OCI-LY7 (cell line): Measurements from ENCODE around the gene KLF16. TPM values are rescaled to one million over a fixed set of nuclear protein-coding genes. Genes with fewer than 3 reads are reported as not detected.

Experiments
- BruUV-seq: library from RNA; stranded (reverse); fragments of 400-500 nt; replicated peaks from 2 replicates; lab custom pipeline; 2021; lab: Mats Ljungman, UMichigan
- CTCF ChIA-PET: fragments of 300-600 bp; sonication (Branson Sonifier 250); formaldehyde crosslinking; loops from one replicate; lab custom pipeline; 2022; ENCODE audit warnings: antibody characterized with exemption; ENCODE audit not compliant: unreplicated experiment; lab: Charles Lee
- POLR2A ChIA-PET: fragments of 300-600 bp; sonication (Branson Sonifier 250); formaldehyde crosslinking; loops from one replicate; lab custom pipeline; 2022; ENCODE audit warnings: antibody characterized with exemption; lab: Charles Lee
- DNase-seq: peaks from one replicate; pipeline ENCODE4 v3.0.0-alpha.2; 2015; ENCODE audit warnings: low spot score
- H2AFZ ChIP-seq: fragments of 200-600 bp; sonication (generic), shearing (Covaris generic); 2 replicates; pipeline ENCODE4 v1.6.1; 2014; ENCODE audit warnings: mild to moderate bottlenecking, antibody characterized with exemption, low read length, moderate library complexity
- H3K27ac ChIP-seq: fragments of 200-600 bp; sonication (generic); 2 replicates; pipeline ENCODE4 v1.5.1; 2014; ENCODE audit warnings: mixed run types, low read depth, mild to moderate bottlenecking, moderate library complexity, low read length, inconsistent platforms; ENCODE audit not compliant: poor library complexity, severe bottlenecking
- H3K36me3 ChIP-seq: fragments of 200-600 bp; sonication (generic); 2 replicates; pipeline ENCODE4 v1.6.1; 2014; ENCODE audit warnings: mild to moderate bottlenecking, antibody characterized with exemption, low read length, moderate library complexity, mixed read lengths; ENCODE audit not compliant: insufficient read depth
- H3K4me1 ChIP-seq: fragments of 200-600 bp; sonication (generic); 2 replicates; pipeline ENCODE4 v1.5.1; 2014; ENCODE audit warnings: mild to moderate bottlenecking, low read length; ENCODE audit not compliant: insufficient read depth, poor library complexity, severe bottlenecking
- H3K4me2 ChIP-seq: fragments of 200-600 bp; sonication (generic); 2 replicates; pipeline ENCODE4 v1.6.1; 2014; ENCODE audit warnings: mild to moderate bottlenecking, low read length
- H3K4me3 ChIP-seq: fragments of 200-600 bp; sonication (generic); 2 replicates; pipeline ENCODE4 v1.5.1; 2014; ENCODE audit warnings: mild to moderate bottlenecking, low read depth, low read length; ENCODE audit not compliant: poor library complexity, severe bottlenecking
- H3K79me2 ChIP-seq: fragments of 200-600 bp; sonication (generic); 2 replicates; pipeline ENCODE4 v1.6.1; 2016; ENCODE audit warnings: low read depth, mild to moderate bottlenecking, low read length, moderate library complexity, mixed read lengths; ENCODE audit not compliant: insufficient read depth
- H3K9me2 ChIP-seq: fragments of 200-600 bp; sonication (generic); 2 replicates; pipeline ENCODE4 v1.6.1; 2016; ENCODE audit warnings: mild to moderate bottlenecking, low read length, mixed read lengths; ENCODE audit not compliant: insufficient read depth
- H3K9me3 ChIP-seq: fragments of 200-600 bp; sonication (generic); 2 replicates; pipeline ENCODE4 v1.6.1; 2014; ENCODE audit warnings: mild to moderate bottlenecking, mixed run types, low read length, mixed read lengths
- H4K20me1 ChIP-seq: fragments of 200-600 bp; sonication (generic); 2 replicates; pipeline ENCODE4 v1.6.1; 2014; ENCODE audit warnings: mild to moderate bottlenecking, antibody characterized with exemption, low read length, moderate library complexity, mixed read lengths; ENCODE audit not compliant: insufficient read depth
- CTCF ChIP-seq: fragments of 200-600 bp; sonication (generic); conservative IDR thresholded peaks from 2 replicates; pipeline ENCODE4 v1.5.1; 2014; ENCODE audit warnings: mild to moderate bottlenecking, antibody characterized with exemption, low read length, moderate library complexity, mixed read lengths
- EZH2phosphoT487 ChIP-seq: fragments of 200-600 bp; sonication (generic); IDR thresholded peaks from 2 replicates; pipeline ENCODE4 v1.6.1; 2018; ENCODE audit warnings: low read depth, borderline replicate concordance, mild to moderate bottlenecking, mixed run types, antibody characterized with exemption, low read length, moderate library complexity, mixed read lengths
- intact Hi-C: fragments of 100-400 bp; cut with micrococcal nuclease; formaldehyde crosslinking; loops from one replicate; pipeline ENCODE4 v1.10.0; 2022; ENCODE audit not compliant: unreplicated experiment
- total RNA-seq, 2 experiments: library from RNA; depleted of rRNA in 1 of 2; stranded (reverse); fragments of >200 nt in 1 of 2; shearing (Covaris generic) in 1 of 2; gene quantifications; 2 replicates each; pipeline ENCODE4 v1.2.3, GENCODE V29; 2014 to 2022

KLF16 gene
- total RNA-seq, 2 experiments from 2014 or later, result 9.6 to 44.4 TPM

DNA sequence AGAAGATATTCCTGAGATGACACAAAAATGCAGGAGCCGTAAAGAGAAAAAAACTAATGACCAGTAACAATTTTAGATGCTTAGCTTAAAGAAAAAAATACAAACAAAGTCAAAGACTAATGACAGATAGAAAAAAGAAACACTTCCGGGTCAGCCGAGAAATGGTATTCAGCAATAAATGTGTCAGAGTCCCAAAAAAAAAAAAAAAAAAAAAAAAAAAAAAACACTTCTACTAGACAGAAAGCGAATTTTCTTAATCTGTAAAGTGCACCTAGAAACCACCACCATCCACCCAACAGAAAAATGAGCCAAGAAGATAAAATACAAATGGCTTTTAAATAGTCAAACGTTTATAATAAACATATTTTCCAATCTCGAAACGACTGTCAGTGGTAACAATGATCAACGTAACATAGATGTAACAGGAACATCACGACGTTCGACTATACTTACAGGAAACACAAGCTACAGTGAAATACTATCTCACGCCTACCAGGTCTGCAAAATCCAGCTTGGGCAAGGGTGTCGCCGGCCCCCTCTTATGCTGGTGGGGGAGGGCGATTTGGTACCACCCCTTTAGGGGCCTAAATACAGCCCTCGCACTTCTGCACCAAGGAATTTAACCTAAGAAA, 11.3 kb upstream of the KLF16 start:
- H3K9me3 ChIP-seq, result no peaks in the 10 kb centered on the region
- CTCF ChIA-PET, result no interaction called here
- H2AFZ ChIP-seq, result no peak overlapping the region
- no TSS peak for BruUV-seq
- peak; percentile 48 for DNase-seq
- H3K4me2 ChIP-seq, result peak overlapping the region; percentile 81
- peaks cover 13% of the 10 kb centered on the region for H4K20me1 ChIP-seq
- peaks cover 20% of the 10 kb centered on the region for H3K4me1 ChIP-seq
- POLR2A ChIA-PET, result interaction anchor here (0.6 to 1.0 kb wide), 4 partner anchors 10 to 415 kb away, joined by 3 to 4 read pairs (median 3); no protein-coding TSS in a partner anchor
- intact Hi-C loops, result no loop called here
- H3K36me3 ChIP-seq, result peaks cover 47% of the 10 kb centered on the region
- no peak for TF ChIP-seq CTCF
- peak overlapping the region; percentile 62 for H3K27ac ChIP-seq
- H3K4me3 ChIP-seq, result peak overlapping the region; percentile 100
- no peaks in the 10 kb centered on the region for H3K9me2 ChIP-seq
- peaks cover 37% of the 10 kb centered on the region for H3K79me2 ChIP-seq

DNA sequence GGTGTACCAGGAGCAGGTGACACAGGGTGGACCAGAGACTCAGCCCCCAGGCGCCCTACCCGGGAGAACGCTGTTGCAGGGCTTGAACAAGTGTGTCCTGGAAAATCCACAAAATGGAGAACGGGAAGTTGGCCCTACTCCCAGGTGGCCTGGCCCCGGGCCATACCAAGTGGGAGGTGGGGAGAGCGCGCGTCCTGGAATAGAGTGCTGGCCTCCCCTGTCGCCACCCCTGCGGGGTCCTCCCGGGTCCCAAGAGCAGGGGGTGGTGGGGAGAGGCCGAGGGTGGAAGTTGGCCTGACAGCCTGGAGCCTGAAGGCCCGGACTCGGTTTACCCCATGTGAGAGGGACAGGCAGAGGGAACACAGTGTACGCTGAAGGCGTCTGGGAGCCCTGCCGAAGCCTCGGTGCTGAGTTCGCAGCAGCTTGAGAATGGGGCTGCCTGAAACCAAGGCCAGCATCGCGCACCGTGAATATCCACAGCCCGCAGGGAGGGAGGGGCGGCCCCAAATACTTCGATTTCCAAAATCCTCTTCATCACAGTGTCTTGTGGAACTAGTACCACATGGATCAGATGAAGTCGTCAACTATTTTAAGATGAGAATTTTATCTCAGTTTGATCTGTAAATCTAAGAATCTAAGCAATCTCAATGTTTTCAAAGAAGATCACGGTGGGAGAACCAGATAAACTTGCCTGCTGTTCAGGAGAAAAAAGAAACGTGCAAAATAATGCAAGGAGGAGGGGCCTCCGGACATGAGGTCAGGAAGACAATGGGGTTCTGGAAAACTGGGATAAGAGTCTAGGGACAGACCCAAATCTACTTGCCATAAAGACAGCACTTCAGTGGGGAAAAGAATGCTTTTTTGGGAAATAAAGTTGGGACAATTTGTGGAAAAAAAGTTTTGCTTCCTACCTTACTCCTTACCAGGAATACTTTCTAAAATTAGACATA, 10.4 kb upstream of the KLF16 start:
- Histone ChIP-seq H3K79me2 (peaks cover 37% of the 10 kb centered on the region), H4K20me1 (peaks cover 13% of the 10 kb centered on the region), H2AFZ (no peak overlapping the region), H3K27ac (peak overlapping the region; percentile 62), H3K9me3 (no peaks in the 10 kb centered on the region), H3K9me2 (no peaks in the 10 kb centered on the region), H3K36me3 (peaks cover 54% of the 10 kb centered on the region), H3K4me2 (peak overlapping the region; percentile 81), H3K4me1 (peaks cover 20% of the 10 kb centered on the region), H3K4me3 (peak overlapping the region; percentile 100)
- intact Hi-C loops, result no loop called here
- DNase-seq, result no peak
- BruUV-seq, result no TSS peak
- POLR2A ChIA-PET, result no interaction called here
- no peak for TF ChIP-seq EZH2phosphoT487
- TF ChIP-seq CTCF, result no peak
- CTCF ChIA-PET, result no interaction called here
